Measurements from ENCODE around the gene AXIN1. TPM values are rescaled to one million over a fixed set of nuclear protein-coding genes. Genes with fewer than 3 reads are reported as not detected.

Gene AXIN1
- total RNA-seq, 4 donors from 2014 or later: 17.5 to 29.7 (median 26.4) TPM

DNA sequence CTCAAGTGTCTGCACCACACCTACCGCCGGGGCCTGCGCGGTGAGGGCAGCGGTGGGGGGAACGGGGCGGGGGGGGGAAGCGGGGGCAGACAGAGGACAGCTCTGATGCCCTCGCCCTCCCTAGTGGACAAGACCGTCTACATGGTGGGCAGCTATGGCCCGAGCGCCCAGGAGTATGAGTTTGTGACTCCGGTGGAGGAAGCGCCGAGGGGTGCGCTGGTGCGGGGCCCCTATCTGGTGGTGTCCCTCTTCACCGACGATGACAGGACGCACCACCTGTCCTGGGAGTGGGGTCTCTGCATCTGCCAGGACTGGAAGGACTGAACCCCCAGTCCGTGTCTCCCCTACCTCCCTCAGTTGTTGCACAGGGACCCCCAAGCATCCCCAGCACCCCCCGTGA is 70.0 kb downstream of the AXIN1 start:
- no peak overlapping the region for H3K4me3 ChIP-seq (replicated peaks in 1 of 3)
- H3K27ac ChIP-seq: no peak overlapping the region
- peaks cover 0 to 4% of the 10 kb centered on the region in 2 donors for H3K36me3 ChIP-seq
- peaks cover 7% of the 10 kb centered on the region for H3K27me3 ChIP-seq
- TF ChIP-seq POLR2A (IDR thresholded peaks at IDR 0.05): no peak
- WGBS, 2 donors: 82 to 83% methylated on average over 12 to 19 of the region's 22 CpGs
- H3K9me3 ChIP-seq: no peaks in the 10 kb centered on the region
- peaks cover 6% of the 10 kb centered on the region in 2 donors for H3K4me1 ChIP-seq
- DNase-seq: no peak
- intact Hi-C loops (cut with DNase I): no loop called here

- Histone ChIP-seq H3K27me3 (peaks cover 7% of the 10 kb centered on the region), H3K36me3 (no peaks in the 10 kb centered on the region), H3K4me3 (replicated peaks in 1 of 3) (no peak overlapping the region), H3K27ac (no peak overlapping the region), H3K9me3 (no peaks in the 10 kb centered on the region), H3K4me1 (peaks cover 6% of the 10 kb centered on the region in 2 donors)
- no peak for DNase-seq
- no peak for TF ChIP-seq CTCF (IDR thresholded peaks at IDR 0.05)
- no peak for TF ChIP-seq POLR2A (IDR thresholded peaks at IDR 0.05)
- WGBS, 2 donors: 22 to 39% methylated on average over 4 to 10 of the region's 25 CpGs
- intact Hi-C loops (cut with DNase I): no loop called here
Observed at GRCh38 chr16:281660-282255, 70.8 kb downstream of the AXIN1 start.

GRCh38 chr16:280991-281659 is 71.4 kb downstream of the AXIN1 start:
- intact Hi-C loops (cut with DNase I): no loop called here

DNA sequence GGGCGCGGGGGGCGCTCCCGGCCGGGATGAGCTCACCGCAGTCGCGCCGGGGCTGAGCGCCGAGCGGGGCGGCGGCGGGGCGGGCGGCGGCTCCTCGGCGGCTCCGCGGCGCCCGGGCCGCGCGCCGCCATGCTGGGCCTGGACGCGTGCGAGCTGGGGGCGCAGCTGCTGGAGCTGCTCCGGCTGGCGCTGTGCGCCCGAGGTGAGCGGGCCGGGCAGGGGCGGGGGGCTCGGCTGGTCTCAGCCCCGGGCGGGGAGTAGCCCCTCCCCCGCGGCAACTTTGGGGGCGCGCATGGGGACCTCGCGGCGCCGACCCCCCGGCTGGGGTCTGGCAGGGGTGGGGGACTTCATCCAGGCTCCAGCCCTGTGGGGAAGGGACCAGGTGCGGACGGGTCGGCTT is 72.0 kb downstream of the AXIN1 start, which contains the start of gene ARHGDIG:
Gene ARHGDIG (plus strand): TSS at position 40 of the 400 bp plus-strand sequence. CDS start 90 bp downstream, at position 130.
- Histone ChIP-seq H3K27ac (no peak within 1 kb of the TSS), H3K4me3 (replicated peaks in 1 of 3) (no peak within 1 kb of the TSS), H3K4me1 (peaks cover 6% of the 10 kb centered on the region in 2 donors), H3K27me3 (peaks cover 7% of the 10 kb centered on the region), H3K9me3 (no peaks in the 10 kb centered on the region), H3K36me3 (no peaks in the 10 kb centered on the region)
- WGBS, 2 donors: 0% methylated on average over 12 of the region's 54 CpGs; no CpG with 5 or more reads in 1 of the 2 donors
- no peak for DNase-seq
- no peak for TF ChIP-seq POLR2A (IDR thresholded peaks at IDR 0.05)
- TF ChIP-seq CTCF (IDR thresholded peaks at IDR 0.05): no peak
- intact Hi-C loops (cut with DNase I): no loop called here

More at GRCh38 chr16:280991-281659, 71.4 kb downstream of the AXIN1 start:
- TF ChIP-seq POLR2A (IDR thresholded peaks at IDR 0.05) (no peak), CTCF (IDR thresholded peaks at IDR 0.05) (no peak)
- H3K27ac ChIP-seq: no peak overlapping the region
- H3K4me3 ChIP-seq (replicated peaks in 1 of 3): no peak overlapping the region
- no peaks in the 10 kb centered on the region for H3K9me3 ChIP-seq
- H3K4me1 ChIP-seq: peaks cover 6% of the 10 kb centered on the region in 2 donors
- H3K27me3 ChIP-seq: peaks cover 7% of the 10 kb centered on the region
- 41 to 56% methylated on average over 19 to 21 of the region's 27 CpGs for whole genome bisulfite sequencing, 2 donors
- H3K36me3 ChIP-seq: no peaks in the 10 kb centered on the region
- no peak for DNase-seq

GRCh38 chr16:280005-280460 is 72.5 kb downstream of the AXIN1 start:
- WGBS, 2 donors: 12% methylated on average over 8 of the region's 47 CpGs; no CpG with 5 or more reads in 1 of the 2 donors
- peaks cover 10% of the 10 kb centered on the region in 2 donors for H3K4me1 ChIP-seq
- H3K9me3 ChIP-seq: no peaks in the 10 kb centered on the region
- no peak for DNase-seq
- H3K4me3 ChIP-seq (replicated peaks in 1 of 3): no peak overlapping the region
- peaks cover 7% of the 10 kb centered on the region for H3K27me3 ChIP-seq
- no peak for TF ChIP-seq POLR2A (IDR thresholded peaks at IDR 0.05)
- no peak for TF ChIP-seq CTCF (IDR thresholded peaks at IDR 0.05)
- no peak overlapping the region for H3K27ac ChIP-seq
- intact Hi-C loops (cut with DNase I): no loop called here
- no peaks in the 10 kb centered on the region for H3K36me3 ChIP-seq

Data from thyroid gland (tissue), 4 donors.